GM23338 (cell line): ENCODE measurements around the gene DCHS1. TPM values are rescaled to one million over a fixed set of nuclear protein-coding genes. Genes with fewer than 3 reads are reported as not detected.

Experiments
- ATAC-seq: fragments of 200-7000 bp; cut with Tn5 transposase; 3 replicates; pipeline ENCODE4 v1.9.1; 2020
- DNase-seq: peaks from one replicate; pipeline ENCODE4 v3.0.0-alpha.2; 2015; ENCODE audit warnings: low spot score
- H2AFZ ChIP-seq: fragments of 200-600 bp; sonication (generic); 2 replicates; pipeline ENCODE4 v1.8.0; 2016; ENCODE audit warnings: antibody characterized with exemption, mild to moderate bottlenecking, moderate library complexity
- H3F3A ChIP-seq: fragments of 200-600 bp; sonication (generic); replicated peaks from 2 replicates; pipeline ENCODE4 v1.8.0; 2017; ENCODE audit warnings: antibody characterized with exemption, mixed run types, low read depth
- H3K27ac ChIP-seq: fragments of 200-600 bp; sonication (generic); 2 replicates; pipeline ENCODE4 v1.6.1; 2016; ENCODE audit warnings: low read depth
- H3K27me3 ChIP-seq: fragments of 200-600 bp; sonication (generic); 2 replicates; pipeline ENCODE4 v1.8.0; 2016; ENCODE audit warnings: mild to moderate bottlenecking, mixed run types, moderate library complexity; ENCODE audit not compliant: insufficient read depth
- H3K36me3 ChIP-seq: fragments of 200-600 bp; sonication (generic); 2 replicates; pipeline ENCODE4 v1.8.0; 2016; ENCODE audit warnings: mild to moderate bottlenecking; ENCODE audit not compliant: insufficient read depth
- H3K4me1 ChIP-seq: fragments of 200-600 bp; sonication (generic); 2 replicates; pipeline ENCODE4 v1.8.0; 2016; ENCODE audit warnings: mild to moderate bottlenecking, moderate library complexity; ENCODE audit not compliant: insufficient read depth
- H3K4me2 ChIP-seq: fragments of 200-600 bp; sonication (generic); 2 replicates; pipeline ENCODE4 v1.7.1; 2017; ENCODE audit warnings: mixed run types
- H3K4me3 ChIP-seq: fragments of 200-600 bp; sonication (generic); 2 replicates; pipeline ENCODE4 v1.6.1; 2016; ENCODE audit warnings: mixed run types
- H3K79me2 ChIP-seq: fragments of 200-600 bp; sonication (generic); replicated peaks from 2 replicates; pipeline ENCODE4 v1.8.0; 2017; ENCODE audit warnings: mild to moderate bottlenecking; ENCODE audit not compliant: insufficient read depth
- H3K9me2 ChIP-seq: fragments of 200-600 bp; sonication (generic); 2 replicates; pipeline ENCODE4 v1.8.0; 2017; ENCODE audit not compliant: insufficient read depth
- H4K20me1 ChIP-seq: fragments of 200-600 bp; sonication (generic); replicated peaks from 2 replicates; pipeline ENCODE4 v1.8.0; 2017; ENCODE audit warnings: mild to moderate bottlenecking; ENCODE audit not compliant: insufficient read depth
- H3K27ac Mint-ChIP-seq: 2 replicates; pipeline ENCODE4 v1.8.0; 2020; ENCODE audit warnings: inconsistent platforms, mild to moderate bottlenecking, moderate library complexity, mixed read lengths
- H3K27me3 Mint-ChIP-seq: 3 replicates; pipeline ENCODE4 v1.8.0; 2022; ENCODE audit warnings: low read depth, mild to moderate bottlenecking, moderate library complexity, mixed read lengths, inconsistent platforms; ENCODE audit not compliant: insufficient read depth, poor library complexity
- H3K36me3 Mint-ChIP-seq: 3 replicates; pipeline ENCODE4 v1.8.0; 2021; ENCODE audit warnings: low read depth, mild to moderate bottlenecking, inconsistent platforms, moderate library complexity, mixed read lengths
- H3K4me1 Mint-ChIP-seq: 3 replicates; pipeline ENCODE4 v1.8.0; 2020; ENCODE audit warnings: mild to moderate bottlenecking, inconsistent platforms, mixed read lengths
- H3K4me3 Mint-ChIP-seq: 3 replicates; pipeline ENCODE4 v1.8.0; 2021; ENCODE audit warnings: moderate library complexity, mild to moderate bottlenecking, inconsistent platforms, mixed read lengths
- H3K9me3 Mint-ChIP-seq: 3 replicates; pipeline ENCODE4 v1.8.0; 2020; ENCODE audit warnings: moderate library complexity, mild to moderate bottlenecking, inconsistent platforms, mixed read lengths
- CREB1 ChIP-seq: fragments of 250-450 bp; sonication (Bioruptor Pico); IDR thresholded peaks from 2 replicates; pipeline ENCODE4 v1.5.0; 2020; ENCODE audit warnings: low read depth, mild to moderate bottlenecking, moderate library complexity
- EZH2 ChIP-seq: fragments of 200-600 bp; sonication (generic); IDR thresholded peaks from one replicate; pipeline ENCODE4 v1.8.0; 2017; ENCODE audit warnings: antibody characterized with exemption, mild to moderate bottlenecking, low read depth; ENCODE audit not compliant: unreplicated experiment
- EZH2phosphoT487 ChIP-seq: fragments of 200-600 bp; sonication (generic); IDR thresholded peaks from one replicate; pipeline ENCODE4 v1.8.1; 2018; ENCODE audit warnings: antibody characterized with exemption; ENCODE audit not compliant: unreplicated experiment
- JUNB ChIP-seq: IDR thresholded peaks from one replicate; pipeline ENCODE4 v1.6.1; 2016; ENCODE audit warnings: antibody characterized with exemption; ENCODE audit not compliant: unreplicated experiment
- NANOG ChIP-seq: IDR thresholded peaks from 2 replicates; pipeline ENCODE4 v1.6.1; 2016; ENCODE audit warnings: antibody characterized with exemption, borderline replicate concordance
- POLR2AphosphoS5 ChIP-seq: IDR thresholded peaks from 2 replicates; pipeline ENCODE4 v1.6.1; 2016; ENCODE audit warnings: antibody characterized with exemption, low read depth
- STAT1 ChIP-seq: IDR thresholded peaks from one replicate; pipeline ENCODE4 v1.6.1; 2016; ENCODE audit warnings: antibody characterized with exemption; ENCODE audit not compliant: unreplicated experiment
- ZNF114 ChIP-seq: fragments of 250-450 bp; sonication (Bioruptor Pico); IDR thresholded peaks from 2 replicates; pipeline ENCODE4 v1.5.0; 2020; ENCODE audit warnings: mild to moderate bottlenecking, moderate library complexity
- ZNF331 ChIP-seq: fragments of 250-450 bp; sonication (Bioruptor Pico); IDR thresholded peaks from 2 replicates; pipeline ENCODE4 v1.5.0; 2020; ENCODE audit warnings: low read depth, mild to moderate bottlenecking, moderate library complexity
- polyA plus RNA-seq: library from polyadenylated mRNA; unstranded; fragments of >200 nt; fragmentation: Nextera tagmentation; extraction: Ambion mirVana; gene quantifications from 2 replicates; pipeline ENCODE4 v1.2.1, GENCODE V29; 2016
- total RNA-seq: library from RNA; depleted of rRNA; stranded (reverse); fragments of >200 nt; shearing (Covaris generic); gene quantifications from 2 replicates; pipeline ENCODE4 v1.2.3, GENCODE V29; 2014
- TF ChIP-seq, protein P1 (sequence below): fragments of 250-450 bp; sonication (Bioruptor Pico); IDR thresholded peaks from 2 replicates; pipeline ENCODE4 v1.5.0; 2020; ENCODE audit warnings: mild to moderate bottlenecking, moderate library complexity
- TF ChIP-seq, protein P2 (sequence below): IDR thresholded peaks from 2 replicates; pipeline ENCODE4 v1.6.1; 2016; ENCODE audit warnings: antibody characterized with exemption
- TF ChIP-seq, protein P3 (sequence below), 2 experiments: fragments of 200-600 bp in 1 of 2; sonication (generic) in 1 of 2; conservative IDR thresholded peaks; 2 replicates each; pipeline versions ENCODE4 v1.5.1 to v1.6.1; 2016 to 2017; ENCODE audit warnings: antibody characterized with exemption in 2 of 2, low read depth in 2 of 2, mild to moderate bottlenecking in 2 of 2, moderate library complexity in 1 of 2
- TF ChIP-seq, protein P4 (sequence below): IDR thresholded peaks from one replicate; pipeline ENCODE4 v1.6.1; 2018; ENCODE audit warnings: antibody characterized with exemption; ENCODE audit not compliant: unreplicated experiment

DCHS1 gene
- total and polyA plus RNA-seq, 2 experiments from 2014 or later, result 2.3 to 20.7 TPM

DNA sequence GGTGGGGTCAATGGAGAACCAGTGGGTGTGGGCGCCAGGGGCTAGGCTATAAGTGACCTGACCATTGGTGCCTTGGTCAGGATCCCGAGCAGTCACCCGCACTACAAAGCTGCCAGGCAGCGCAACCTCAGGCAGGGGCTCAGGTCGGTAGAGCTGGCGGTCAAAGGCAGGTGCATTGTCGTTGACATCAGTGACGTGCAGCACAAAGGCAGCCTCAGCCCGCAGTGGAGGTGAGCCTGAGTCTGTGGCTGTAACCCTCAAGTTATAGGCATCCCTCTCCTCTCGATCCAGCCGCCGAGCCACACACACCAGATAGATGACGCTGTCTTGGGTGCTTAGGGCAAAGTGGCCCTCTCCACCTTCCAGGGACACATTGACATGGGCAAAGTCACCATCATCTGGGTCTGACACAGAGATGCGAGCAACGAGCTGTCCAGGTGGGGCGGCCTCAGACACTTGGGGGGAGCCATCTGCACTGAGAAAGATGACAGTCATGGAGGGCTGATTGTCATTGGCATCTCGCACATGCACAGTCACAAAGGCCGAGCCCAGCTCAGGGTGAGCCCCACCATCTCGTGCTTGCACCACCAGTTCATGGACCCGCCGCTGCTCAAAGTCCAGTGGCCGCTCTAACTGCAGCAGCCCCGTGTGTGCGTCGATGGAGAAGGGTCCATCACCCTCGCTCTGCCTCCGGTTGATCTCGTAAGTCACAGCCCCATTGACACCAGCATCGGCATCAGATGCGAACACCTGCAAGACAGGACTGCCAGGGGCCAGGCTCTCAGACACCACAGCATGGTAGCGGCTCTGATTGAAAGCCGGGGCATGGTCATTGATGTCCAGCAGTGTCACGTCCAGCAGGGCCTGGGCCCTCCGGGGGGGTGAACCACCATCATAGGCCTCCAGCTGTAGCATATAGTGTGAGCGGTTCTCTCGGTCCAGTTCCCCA lies 15.3 kb downstream of the DCHS1 start:
- H3K9me3 Mint-ChIP-seq, result no peaks in the 10 kb centered on the region

More for the DNA sequence above, 15.3 kb downstream of the DCHS1 start:
- no peak overlapping the region for H3K4me3 Mint-ChIP-seq
- no peaks in the 10 kb centered on the region for H3K36me3 Mint-ChIP-seq
- H3K4me1 Mint-ChIP-seq, result no peaks in the 10 kb centered on the region
- H3F3A ChIP-seq, result no peaks in the 10 kb centered on the region
- 0 out of 2 replicates have a peak, but pooled peaks cover 7% of the 10 kb centered on the region for H3K9me2 ChIP-seq
- no peaks in the 10 kb centered on the region for H3K4me1 ChIP-seq
- H3K4me2 ChIP-seq, result no peak overlapping the region
- no peak overlapping the region for H2AFZ ChIP-seq
- H4K20me1 ChIP-seq, result no peaks in the 10 kb centered on the region
- no peaks in the 10 kb centered on the region for H3K36me3 ChIP-seq
- ATAC-seq (no peak), DNase-seq (no peak)
- H3K27ac ChIP-seq, result no peak overlapping the region
- H3K79me2 ChIP-seq, result no peaks in the 10 kb centered on the region
- no peaks in the 10 kb centered on the region for H3K27me3 ChIP-seq
- TF ChIP-seq JUNB, result no peak
- TF ChIP-seq POLR2AphosphoS5, result no peak
- TF ChIP-seq, protein P1, sequence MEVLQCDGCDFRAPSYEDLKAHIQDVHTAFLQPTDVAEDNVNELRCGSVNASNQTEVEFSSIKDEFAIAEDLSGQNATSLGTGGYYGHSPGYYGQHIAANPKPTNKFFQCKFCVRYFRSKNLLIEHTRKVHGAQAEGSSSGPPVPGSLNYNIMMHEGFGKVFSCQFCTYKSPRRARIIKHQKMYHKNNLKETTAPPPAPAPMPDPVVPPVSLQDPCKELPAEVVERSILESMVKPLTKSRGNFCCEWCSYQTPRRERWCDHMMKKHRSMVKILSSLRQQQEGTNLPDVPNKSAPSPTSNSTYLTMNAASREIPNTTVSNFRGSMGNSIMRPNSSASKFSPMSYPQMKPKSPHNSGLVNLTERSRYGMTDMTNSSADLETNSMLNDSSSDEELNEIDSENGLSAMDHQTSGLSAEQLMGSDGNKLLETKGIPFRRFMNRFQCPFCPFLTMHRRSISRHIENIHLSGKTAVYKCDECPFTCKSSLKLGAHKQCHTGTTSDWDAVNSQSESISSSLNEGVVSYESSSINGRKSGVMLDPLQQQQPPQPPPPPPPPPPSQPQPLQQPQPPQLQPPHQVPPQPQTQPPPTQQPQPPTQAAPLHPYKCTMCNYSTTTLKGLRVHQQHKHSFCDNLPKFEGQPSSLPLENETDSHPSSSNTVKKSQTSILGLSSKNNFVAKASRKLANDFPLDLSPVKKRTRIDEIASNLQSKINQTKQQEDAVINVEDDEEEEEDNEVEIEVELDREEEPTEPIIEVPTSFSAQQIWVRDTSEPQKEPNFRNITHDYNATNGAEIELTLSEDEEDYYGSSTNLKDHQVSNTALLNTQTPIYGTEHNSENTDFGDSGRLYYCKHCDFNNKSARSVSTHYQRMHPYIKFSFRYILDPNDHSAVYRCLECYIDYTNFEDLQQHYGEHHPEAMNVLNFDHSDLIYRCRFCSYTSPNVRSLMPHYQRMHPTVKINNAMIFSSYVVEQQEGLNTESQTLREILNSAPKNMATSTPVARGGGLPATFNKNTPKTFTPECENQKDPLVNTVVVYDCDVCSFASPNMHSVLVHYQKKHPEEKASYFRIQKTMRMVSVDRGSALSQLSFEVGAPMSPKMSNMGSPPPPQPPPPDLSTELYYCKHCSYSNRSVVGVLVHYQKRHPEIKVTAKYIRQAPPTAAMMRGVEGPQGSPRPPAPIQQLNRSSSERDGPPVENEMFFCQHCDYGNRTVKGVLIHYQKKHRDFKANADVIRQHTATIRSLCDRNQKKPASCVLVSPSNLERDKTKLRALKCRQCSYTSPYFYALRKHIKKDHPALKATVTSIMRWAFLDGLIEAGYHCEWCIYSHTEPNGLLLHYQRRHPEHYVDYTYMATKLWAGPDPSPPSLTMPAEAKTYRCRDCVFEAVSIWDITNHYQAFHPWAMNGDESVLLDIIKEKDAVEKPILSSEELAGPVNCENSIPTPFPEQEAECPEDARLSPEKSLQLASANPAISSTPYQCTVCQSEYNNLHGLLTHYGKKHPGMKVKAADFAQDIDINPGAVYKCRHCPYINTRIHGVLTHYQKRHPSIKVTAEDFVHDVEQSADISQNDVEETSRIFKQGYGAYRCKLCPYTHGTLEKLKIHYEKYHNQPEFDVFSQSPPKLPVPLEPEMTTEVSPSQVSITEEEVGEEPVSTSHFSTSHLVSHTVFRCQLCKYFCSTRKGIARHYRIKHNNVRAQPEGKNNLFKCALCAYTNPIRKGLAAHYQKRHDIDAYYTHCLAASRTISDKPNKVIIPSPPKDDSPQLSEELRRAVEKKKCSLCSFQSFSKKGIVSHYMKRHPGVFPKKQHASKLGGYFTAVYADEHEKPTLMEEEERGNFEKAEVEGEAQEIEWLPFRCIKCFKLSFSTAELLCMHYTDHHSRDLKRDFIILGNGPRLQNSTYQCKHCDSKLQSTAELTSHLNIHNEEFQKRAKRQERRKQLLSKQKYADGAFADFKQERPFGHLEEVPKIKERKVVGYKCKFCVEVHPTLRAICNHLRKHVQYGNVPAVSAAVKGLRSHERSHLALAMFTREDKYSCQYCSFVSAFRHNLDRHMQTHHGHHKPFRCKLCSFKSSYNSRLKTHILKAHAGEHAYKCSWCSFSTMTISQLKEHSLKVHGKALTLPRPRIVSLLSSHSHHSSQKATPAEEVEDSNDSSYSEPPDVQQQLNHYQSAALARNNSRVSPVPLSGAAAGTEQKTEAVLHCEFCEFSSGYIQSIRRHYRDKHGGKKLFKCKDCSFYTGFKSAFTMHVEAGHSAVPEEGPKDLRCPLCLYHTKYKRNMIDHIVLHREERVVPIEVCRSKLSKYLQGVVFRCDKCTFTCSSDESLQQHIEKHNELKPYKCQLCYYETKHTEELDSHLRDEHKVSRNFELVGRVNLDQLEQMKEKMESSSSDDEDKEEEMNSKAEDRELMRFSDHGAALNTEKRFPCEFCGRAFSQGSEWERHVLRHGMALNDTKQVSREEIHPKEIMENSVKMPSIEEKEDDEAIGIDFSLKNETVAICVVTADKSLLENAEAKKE (CRISPR knock-in tag), result no peak
- no peak for TF ChIP-seq ZNF114 (CRISPR knock-in tag)
- TF ChIP-seq CREB1, result no peak
- TF ChIP-seq ZNF331 (CRISPR knock-in tag), result no peak
- TF ChIP-seq, protein P2, sequence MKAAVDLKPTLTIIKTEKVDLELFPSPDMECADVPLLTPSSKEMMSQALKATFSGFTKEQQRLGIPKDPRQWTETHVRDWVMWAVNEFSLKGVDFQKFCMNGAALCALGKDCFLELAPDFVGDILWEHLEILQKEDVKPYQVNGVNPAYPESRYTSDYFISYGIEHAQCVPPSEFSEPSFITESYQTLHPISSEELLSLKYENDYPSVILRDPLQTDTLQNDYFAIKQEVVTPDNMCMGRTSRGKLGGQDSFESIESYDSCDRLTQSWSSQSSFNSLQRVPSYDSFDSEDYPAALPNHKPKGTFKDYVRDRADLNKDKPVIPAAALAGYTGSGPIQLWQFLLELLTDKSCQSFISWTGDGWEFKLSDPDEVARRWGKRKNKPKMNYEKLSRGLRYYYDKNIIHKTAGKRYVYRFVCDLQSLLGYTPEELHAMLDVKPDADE, result no peak
- no peak for TF ChIP-seq EZH2
- TF ChIP-seq EZH2phosphoT487, result no peak
- TF ChIP-seq STAT1, result no peak
- TF ChIP-seq, protein P3, sequence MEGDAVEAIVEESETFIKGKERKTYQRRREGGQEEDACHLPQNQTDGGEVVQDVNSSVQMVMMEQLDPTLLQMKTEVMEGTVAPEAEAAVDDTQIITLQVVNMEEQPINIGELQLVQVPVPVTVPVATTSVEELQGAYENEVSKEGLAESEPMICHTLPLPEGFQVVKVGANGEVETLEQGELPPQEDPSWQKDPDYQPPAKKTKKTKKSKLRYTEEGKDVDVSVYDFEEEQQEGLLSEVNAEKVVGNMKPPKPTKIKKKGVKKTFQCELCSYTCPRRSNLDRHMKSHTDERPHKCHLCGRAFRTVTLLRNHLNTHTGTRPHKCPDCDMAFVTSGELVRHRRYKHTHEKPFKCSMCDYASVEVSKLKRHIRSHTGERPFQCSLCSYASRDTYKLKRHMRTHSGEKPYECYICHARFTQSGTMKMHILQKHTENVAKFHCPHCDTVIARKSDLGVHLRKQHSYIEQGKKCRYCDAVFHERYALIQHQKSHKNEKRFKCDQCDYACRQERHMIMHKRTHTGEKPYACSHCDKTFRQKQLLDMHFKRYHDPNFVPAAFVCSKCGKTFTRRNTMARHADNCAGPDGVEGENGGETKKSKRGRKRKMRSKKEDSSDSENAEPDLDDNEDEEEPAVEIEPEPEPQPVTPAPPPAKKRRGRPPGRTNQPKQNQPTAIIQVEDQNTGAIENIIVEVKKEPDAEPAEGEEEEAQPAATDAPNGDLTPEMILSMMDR (conservative IDR thresholded peaks at IDR 0.05; ENCODE audit: low read depth in 2 of 2), result no peak
- TF ChIP-seq, protein P4, sequence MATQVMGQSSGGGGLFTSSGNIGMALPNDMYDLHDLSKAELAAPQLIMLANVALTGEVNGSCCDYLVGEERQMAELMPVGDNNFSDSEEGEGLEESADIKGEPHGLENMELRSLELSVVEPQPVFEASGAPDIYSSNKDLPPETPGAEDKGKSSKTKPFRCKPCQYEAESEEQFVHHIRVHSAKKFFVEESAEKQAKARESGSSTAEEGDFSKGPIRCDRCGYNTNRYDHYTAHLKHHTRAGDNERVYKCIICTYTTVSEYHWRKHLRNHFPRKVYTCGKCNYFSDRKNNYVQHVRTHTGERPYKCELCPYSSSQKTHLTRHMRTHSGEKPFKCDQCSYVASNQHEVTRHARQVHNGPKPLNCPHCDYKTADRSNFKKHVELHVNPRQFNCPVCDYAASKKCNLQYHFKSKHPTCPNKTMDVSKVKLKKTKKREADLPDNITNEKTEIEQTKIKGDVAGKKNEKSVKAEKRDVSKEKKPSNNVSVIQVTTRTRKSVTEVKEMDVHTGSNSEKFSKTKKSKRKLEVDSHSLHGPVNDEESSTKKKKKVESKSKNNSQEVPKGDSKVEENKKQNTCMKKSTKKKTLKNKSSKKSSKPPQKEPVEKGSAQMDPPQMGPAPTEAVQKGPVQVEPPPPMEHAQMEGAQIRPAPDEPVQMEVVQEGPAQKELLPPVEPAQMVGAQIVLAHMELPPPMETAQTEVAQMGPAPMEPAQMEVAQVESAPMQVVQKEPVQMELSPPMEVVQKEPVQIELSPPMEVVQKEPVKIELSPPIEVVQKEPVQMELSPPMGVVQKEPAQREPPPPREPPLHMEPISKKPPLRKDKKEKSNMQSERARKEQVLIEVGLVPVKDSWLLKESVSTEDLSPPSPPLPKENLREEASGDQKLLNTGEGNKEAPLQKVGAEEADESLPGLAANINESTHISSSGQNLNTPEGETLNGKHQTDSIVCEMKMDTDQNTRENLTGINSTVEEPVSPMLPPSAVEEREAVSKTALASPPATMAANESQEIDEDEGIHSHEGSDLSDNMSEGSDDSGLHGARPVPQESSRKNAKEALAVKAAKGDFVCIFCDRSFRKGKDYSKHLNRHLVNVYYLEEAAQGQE, result no peak
- no peak for TF ChIP-seq NANOG
- H3K27ac Mint-ChIP-seq, result no peak overlapping the region
- H3K4me3 ChIP-seq, result no peak overlapping the region
- H3K27me3 Mint-ChIP-seq, result no peaks in the 10 kb centered on the region
